PC-3 (cell line): ENCODE results near the gene CGB8. TPM values are rescaled to one million over a fixed set of nuclear protein-coding genes. Genes with fewer than 3 reads are reported as not detected.
"Not testable (repeated sequence)": the region's sequence is repeated elsewhere in the genome, so short reads cannot be mapped to it uniquely, and the experiment has no call there.

Experiments
- ATAC-seq: fragments of 200-7000 bp; cut with Tn5 transposase; 2 replicates; pipeline ENCODE4 v1.9.1; 2020; ENCODE audit warnings: mild to moderate bottlenecking, moderate library complexity
- BruUV-seq: library from RNA; stranded (reverse); fragments of 400-500 nt; replicated peaks from 2 replicates; lab custom pipeline; 2021; lab: Mats Ljungman, UMichigan
- CTCF ChIA-PET: fragments of 300-600 bp; sonication (Branson Sonifier 250); formaldehyde crosslinking; loops from one replicate; lab custom pipeline; 2022; ENCODE audit warnings: antibody characterized with exemption; lab: Charles Lee
- POLR2A ChIA-PET: fragments of 300-600 bp; sonication (Branson Sonifier 250); formaldehyde crosslinking; loops from one replicate; lab custom pipeline; 2022; ENCODE audit warnings: antibody characterized with exemption; ENCODE audit not compliant: unreplicated experiment; lab: Charles Lee
- DNase-seq: peaks from one replicate; pipeline ENCODE4 v3.0.0-alpha.2; 2015
- H2AFZ ChIP-seq: fragments of 300-600 bp; sonication (generic); 2 replicates; pipeline ENCODE4 v1.6.0; 2016; ENCODE audit warnings: antibody characterized with exemption, low read length
- H3F3A ChIP-seq: fragments of 300-600 bp; sonication (generic); one replicate; pipeline ENCODE4 v1.6.0; 2017; ENCODE audit warnings: antibody characterized with exemption, low read length, control low read depth, mild to moderate bottlenecking; ENCODE audit not compliant: unreplicated experiment
- H3K27ac ChIP-seq: fragments of 300-600 bp; sonication (generic); 2 replicates; pipeline ENCODE4 v1.5.1; 2016; ENCODE audit warnings: mild to moderate bottlenecking, low read length
- H3K27me3 ChIP-seq: fragments of 300-600 bp; sonication (generic); 2 replicates; pipeline ENCODE4 v1.6.1; 2016; ENCODE audit warnings: low read length, mixed read lengths
- H3K36me3 ChIP-seq: fragments of 300-600 bp; sonication (generic); 2 replicates; pipeline ENCODE4 v1.6.1; 2016; ENCODE audit warnings: low read depth, mixed run types, low read length, mixed read lengths
- H3K4me1 ChIP-seq: fragments of 300-600 bp; sonication (generic); 2 replicates; pipeline ENCODE4 v1.5.1; 2016; ENCODE audit warnings: low read length; ENCODE audit not compliant: insufficient read depth
- H3K4me2 ChIP-seq: fragments of 300-600 bp; sonication (generic); 2 replicates; pipeline ENCODE4 v1.6.0; 2016; ENCODE audit warnings: low read length
- H3K4me3 ChIP-seq: fragments of 300-600 bp; sonication (generic); 2 replicates; pipeline ENCODE4 v1.5.1; 2016; ENCODE audit warnings: mild to moderate bottlenecking, low read length, mixed read lengths
- H3K79me2 ChIP-seq: fragments of 300-600 bp; sonication (generic); 2 replicates; pipeline ENCODE4 v1.6.1; 2017; ENCODE audit warnings: low read length, mixed read lengths
- H3K9ac ChIP-seq: fragments of 300-600 bp; sonication (generic); 2 replicates; pipeline ENCODE4 v1.6.0; 2016; ENCODE audit warnings: mild to moderate bottlenecking, low read length
- H3K9me2 ChIP-seq: fragments of 300-600 bp; sonication (generic); replicated peaks from 2 replicates; pipeline ENCODE4 v1.6.1; 2016; ENCODE audit warnings: mixed run types, low read length, mixed read lengths
- H3K9me3 ChIP-seq: fragments of 300-600 bp; sonication (generic); 2 replicates; pipeline ENCODE4 v1.6.1; 2016; ENCODE audit warnings: low read length, mixed read lengths
- H4K20me1 ChIP-seq: fragments of 300-600 bp; sonication (generic); 2 replicates; pipeline ENCODE4 v1.6.1; 2016; ENCODE audit warnings: low read length, mixed read lengths
- intact Hi-C: fragments of 100-400 bp; cut with micrococcal nuclease; formaldehyde crosslinking; loops from 2 replicates; pipeline ENCODE4 v1.9.0; 2023
- total RNA-seq: library from RNA; depleted of rRNA; stranded (reverse); fragments of >200 nt; gene quantifications from 2 replicates; pipeline ENCODE4 v1.2.3, GENCODE V29; 2014
- TF ChIP-seq, protein P1 (sequence below): fragments of 300-600 bp; sonication (generic); conservative IDR thresholded peaks from 2 replicates; pipeline ENCODE4 v1.5.1; 2017; ENCODE audit warnings: antibody characterized with exemption, low read depth, mild to moderate bottlenecking, low read length

Gene CGB8
- total RNA-seq, 1 experiment from 2014 or later, result 1.2 TPM

DNA sequence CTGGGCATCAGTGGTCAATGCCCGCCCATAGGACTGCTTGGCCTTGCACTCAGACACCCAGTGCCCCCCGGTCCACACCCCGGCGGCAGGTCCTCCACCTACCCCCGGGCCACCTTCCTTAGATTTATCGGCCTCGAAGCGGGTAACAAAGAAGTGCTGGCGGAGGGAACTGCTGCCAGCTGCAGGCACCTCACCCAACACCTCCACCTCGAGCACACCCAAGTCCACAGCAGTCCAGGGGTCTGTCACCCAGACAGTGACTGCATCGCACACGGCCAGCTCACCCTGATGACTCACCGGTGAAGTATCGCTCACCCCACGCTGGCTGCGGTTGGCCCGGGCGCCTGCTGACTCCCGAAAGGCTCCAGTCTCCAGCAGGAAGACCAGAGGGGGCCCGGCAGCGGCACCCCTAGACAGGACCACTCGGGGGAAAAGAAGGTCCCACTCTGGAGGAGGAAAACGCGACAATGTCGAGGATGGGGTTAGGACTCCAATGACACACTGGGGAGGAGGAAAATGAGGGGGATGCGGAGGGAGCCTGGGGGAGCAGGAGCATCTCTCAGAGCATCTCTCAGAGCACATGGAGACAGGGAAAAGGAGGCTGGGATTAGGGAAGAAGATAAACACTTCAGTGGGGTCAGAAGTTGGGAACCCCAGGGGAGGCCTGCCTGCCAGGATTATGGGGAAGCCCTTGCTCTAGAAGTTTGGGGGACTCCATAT, 10.2 kb downstream of the CGB8 start:
- H2AFZ ChIP-seq, H3K4me3 ChIP-seq, intact Hi-C loops, H3F3A ChIP-seq, H3K79me2 ChIP-seq, H3K36me3 ChIP-seq, H3K9ac ChIP-seq, H3K27ac ChIP-seq, H4K20me1 ChIP-seq, H3K9me3 ChIP-seq, H3K27me3 ChIP-seq, POLR2A ChIA-PET, BruUV-seq, H3K9me2 ChIP-seq: not testable (repeated sequence)
- DNase-seq, result peak; percentile 78
- CTCF ChIA-PET, result interaction anchor here (0.6 kb wide), 1 partner anchor 45 kb away, joined by 3 read pairs; the partner anchor contains the start of gene RUVBL2
- ATAC-seq, result peak; percentile 97
- Histone ChIP-seq H3K4me1 (peaks cover 13% of the 10 kb centered on the region), H3K4me2 (peak overlapping the region; percentile 57; the same call in 1 of the 2 replicates)

DNA sequence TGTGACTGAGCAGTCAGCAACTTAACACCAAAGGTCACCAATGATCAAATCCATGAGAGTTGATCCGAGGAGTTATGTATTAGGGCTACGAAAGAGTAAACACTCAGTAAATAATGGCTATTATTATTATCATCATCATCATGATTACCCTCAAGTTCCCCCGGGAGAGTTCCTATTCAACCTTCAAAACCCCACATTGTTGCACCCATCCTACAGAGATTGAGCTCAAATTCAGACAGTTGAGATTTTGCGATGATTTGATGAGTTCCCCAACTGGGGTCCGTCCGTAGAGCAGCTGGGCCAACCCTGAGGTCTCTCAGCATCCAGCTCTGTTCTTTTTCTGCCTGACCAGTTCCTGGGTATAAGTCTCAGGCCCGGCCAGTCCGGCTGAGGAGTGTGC, 10.8 kb downstream of the CGB8 start:
- H3K79me2 ChIP-seq, H4K20me1 ChIP-seq, H3K9me3 ChIP-seq, POLR2A ChIA-PET, H3K27me3 ChIP-seq, BruUV-seq, ATAC-seq, H3K9me2 ChIP-seq, H3K27ac ChIP-seq, H3F3A ChIP-seq, DNase-seq, intact Hi-C loops, H2AFZ ChIP-seq, H3K36me3 ChIP-seq, H3K9ac ChIP-seq, H3K4me3 ChIP-seq: not testable (repeated sequence)
- peaks cover 13% of the 10 kb centered on the region for H3K4me1 ChIP-seq
- CTCF ChIA-PET, result interaction anchor here (0.6 kb wide), 1 partner anchor 45 kb away, joined by 3 read pairs; the partner anchor contains the start of gene RUVBL2
- peak overlapping the region; percentile 57; the same call in 1 of the 2 replicates for H3K4me2 ChIP-seq

DNA sequence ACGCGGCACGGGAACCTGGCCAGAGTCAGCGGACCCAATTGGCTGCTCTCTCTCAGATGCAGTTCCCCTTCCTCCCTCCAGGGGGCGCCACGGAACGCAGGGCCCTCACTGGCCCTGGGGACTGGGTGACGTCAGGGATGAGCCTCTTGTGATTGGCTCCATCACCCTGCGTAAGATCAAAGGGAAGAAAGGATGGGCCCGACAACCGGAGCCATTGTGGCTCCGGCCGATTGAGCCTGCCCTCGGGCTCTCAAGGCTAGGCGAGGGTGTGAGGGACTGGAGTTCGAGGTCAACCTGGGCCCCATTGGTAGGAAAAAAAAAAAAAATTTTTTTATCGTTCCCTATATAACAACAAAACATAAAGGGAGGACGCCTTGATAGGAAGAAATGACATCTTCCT, 12.1 kb downstream of the CGB8 start, which contains the start of gene CGB1:
CGB1 (minus strand) TSS at position 81 of the 400 bp plus-strand sequence. CDS start 184 bp downstream, outside the sequence.
- H3K4me2 ChIP-seq, H3K9ac ChIP-seq, H3K36me3 ChIP-seq, H3K79me2 ChIP-seq, H3K4me1 ChIP-seq, BruUV-seq, H3K4me3 ChIP-seq, H3F3A ChIP-seq, H3K9me3 ChIP-seq, H2AFZ ChIP-seq, H3K9me2 ChIP-seq, H3K27me3 ChIP-seq, ATAC-seq, H4K20me1 ChIP-seq, CTCF ChIA-PET, H3K27ac ChIP-seq, POLR2A ChIA-PET, intact Hi-C loops: not testable (repeated sequence)
- peak; percentile 19 for DNase-seq
- TF ChIP-seq, protein P1, sequence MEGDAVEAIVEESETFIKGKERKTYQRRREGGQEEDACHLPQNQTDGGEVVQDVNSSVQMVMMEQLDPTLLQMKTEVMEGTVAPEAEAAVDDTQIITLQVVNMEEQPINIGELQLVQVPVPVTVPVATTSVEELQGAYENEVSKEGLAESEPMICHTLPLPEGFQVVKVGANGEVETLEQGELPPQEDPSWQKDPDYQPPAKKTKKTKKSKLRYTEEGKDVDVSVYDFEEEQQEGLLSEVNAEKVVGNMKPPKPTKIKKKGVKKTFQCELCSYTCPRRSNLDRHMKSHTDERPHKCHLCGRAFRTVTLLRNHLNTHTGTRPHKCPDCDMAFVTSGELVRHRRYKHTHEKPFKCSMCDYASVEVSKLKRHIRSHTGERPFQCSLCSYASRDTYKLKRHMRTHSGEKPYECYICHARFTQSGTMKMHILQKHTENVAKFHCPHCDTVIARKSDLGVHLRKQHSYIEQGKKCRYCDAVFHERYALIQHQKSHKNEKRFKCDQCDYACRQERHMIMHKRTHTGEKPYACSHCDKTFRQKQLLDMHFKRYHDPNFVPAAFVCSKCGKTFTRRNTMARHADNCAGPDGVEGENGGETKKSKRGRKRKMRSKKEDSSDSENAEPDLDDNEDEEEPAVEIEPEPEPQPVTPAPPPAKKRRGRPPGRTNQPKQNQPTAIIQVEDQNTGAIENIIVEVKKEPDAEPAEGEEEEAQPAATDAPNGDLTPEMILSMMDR, result peak; percentile 59
